ENCODE data around the gene LDLRAD3.
A peak's percentile ranks its signal among the peaks of the same experiment; 100 is the strongest.

LDLRAD3 gene

GRCh38 chr11:36056160-36056751 lies 112.4 kb downstream of the LDLRAD3 start:
- H3K36me3 ChIP-seq (ENCODE audit: control insufficient read depth, low read length), result no peaks in the 10 kb centered on the region
- H3K27ac ChIP-seq (ENCODE audit: low read depth, low read length), result no peak overlapping the region
- no peaks in the 10 kb centered on the region for H3K9me2 ChIP-seq (replicated peaks; ENCODE audit: control insufficient read depth, low read length)
- H3F3A ChIP-seq (ENCODE audit: control insufficient read depth, insufficient read depth), result no peaks in the 10 kb centered on the region
- no peaks in the 10 kb centered on the region for H4K20me1 ChIP-seq (ENCODE audit: control insufficient read depth, insufficient read depth, low read depth, low read length)
- H3K27me3 ChIP-seq (ENCODE audit: control insufficient read depth, low read length), result no peaks in the 10 kb centered on the region
- no peaks in the 10 kb centered on the region for H3K4me1 ChIP-seq (ENCODE audit: control insufficient read depth, low read length)
- TF ChIP-seq CTCF (IDR thresholded peaks at IDR 0.05; ENCODE audit: low read depth, low read length, poor library complexity, severe bottlenecking) (peak; percentile 41), EZH2phosphoT487 (IDR thresholded peaks at IDR 0.05; ENCODE audit: borderline replicate concordance, low read length) (no peak)
- H3K4me3 ChIP-seq (ENCODE audit: low read length), result no peak overlapping the region
- H3K79me2 ChIP-seq (ENCODE audit: control insufficient read depth, low read length), result no peaks in the 10 kb centered on the region
- no peak overlapping the region for H3K4me2 ChIP-seq (ENCODE audit: low read length)
- H3K9me3 ChIP-seq (ENCODE audit: control insufficient read depth, insufficient read depth, low read length), result no peaks in the 10 kb centered on the region

DNA sequence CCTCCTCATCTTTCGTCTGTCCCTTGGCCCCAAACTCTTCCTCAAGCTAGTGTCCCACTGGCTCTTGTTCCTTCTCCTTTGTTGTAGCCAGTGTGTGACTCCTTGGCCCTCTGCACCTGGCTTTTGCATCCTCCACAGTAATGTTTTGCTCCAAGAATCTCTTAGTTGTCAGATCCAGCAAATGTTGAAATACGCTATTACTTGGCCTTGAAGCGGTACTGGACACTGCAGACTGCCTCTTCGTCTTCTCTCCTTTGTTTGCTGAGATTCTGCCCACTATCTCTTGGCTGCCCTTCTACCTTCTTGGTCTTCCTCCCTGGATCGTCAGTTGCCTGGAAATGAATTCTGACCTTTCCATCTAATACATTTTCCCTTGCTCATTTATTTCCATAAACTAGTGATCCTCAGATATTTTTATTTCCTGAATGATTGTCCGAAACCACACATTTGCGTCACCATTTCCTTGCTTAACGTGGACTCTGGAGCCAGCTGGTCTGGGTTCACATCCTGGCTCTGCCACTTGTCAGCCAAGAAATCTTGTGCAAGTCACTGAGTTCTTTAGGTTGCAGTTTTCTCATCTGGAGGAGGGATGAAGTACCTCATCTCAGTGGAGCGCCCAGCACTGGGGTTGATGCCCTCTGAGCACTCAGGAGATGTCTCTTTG lies 113.6 kb downstream of the LDLRAD3 start:
- H3K4me3 ChIP-seq (ENCODE audit: low read length), result no peak overlapping the region
- no peaks in the 10 kb centered on the region for H3K27me3 ChIP-seq (ENCODE audit: control insufficient read depth, low read length)
- H3K4me2 ChIP-seq (ENCODE audit: low read length), result no peak overlapping the region
- H3F3A ChIP-seq (ENCODE audit: control insufficient read depth, insufficient read depth), result no peaks in the 10 kb centered on the region
- H3K4me1 ChIP-seq (ENCODE audit: control insufficient read depth, low read length), result no peaks in the 10 kb centered on the region
- no peak overlapping the region for H3K27ac ChIP-seq (ENCODE audit: low read depth, low read length)
- H3K9me2 ChIP-seq (replicated peaks; ENCODE audit: control insufficient read depth, low read length), result no peaks in the 10 kb centered on the region
- H3K9me3 ChIP-seq (ENCODE audit: control insufficient read depth, insufficient read depth, low read length), result no peaks in the 10 kb centered on the region
- TF ChIP-seq EZH2phosphoT487 (IDR thresholded peaks at IDR 0.05; ENCODE audit: borderline replicate concordance, low read length) (no peak), CTCF (IDR thresholded peaks at IDR 0.05; ENCODE audit: low read depth, low read length, poor library complexity, severe bottlenecking) (no peak)
- no peaks in the 10 kb centered on the region for H4K20me1 ChIP-seq (ENCODE audit: control insufficient read depth, insufficient read depth, low read depth, low read length)
- H3K36me3 ChIP-seq (ENCODE audit: control insufficient read depth, low read length), result no peaks in the 10 kb centered on the region
- H3K79me2 ChIP-seq (ENCODE audit: control insufficient read depth, low read length), result no peaks in the 10 kb centered on the region

GRCh38 chr11:36059660-36060059 lies 115.8 kb downstream of the LDLRAD3 start:
- Histone ChIP-seq H3K4me3 (ENCODE audit: low read length) (no peak overlapping the region), H3K27me3 (ENCODE audit: control insufficient read depth, low read length) (no peaks in the 10 kb centered on the region), H4K20me1 (ENCODE audit: control insufficient read depth, insufficient read depth, low read depth, low read length) (no peaks in the 10 kb centered on the region), H3K79me2 (ENCODE audit: control insufficient read depth, low read length) (no peaks in the 10 kb centered on the region), H3F3A (ENCODE audit: control insufficient read depth, insufficient read depth) (no peaks in the 10 kb centered on the region), H3K9me2 (replicated peaks; ENCODE audit: control insufficient read depth, low read length) (no peaks in the 10 kb centered on the region), H3K4me1 (ENCODE audit: control insufficient read depth, low read length) (no peaks in the 10 kb centered on the region), H3K36me3 (ENCODE audit: control insufficient read depth, low read length) (no peaks in the 10 kb centered on the region), H3K9me3 (ENCODE audit: control insufficient read depth, insufficient read depth, low read length) (no peaks in the 10 kb centered on the region), H3K4me2 (ENCODE audit: low read length) (no peak overlapping the region), H3K27ac (ENCODE audit: low read depth, low read length) (no peak overlapping the region)
- TF ChIP-seq EZH2phosphoT487 (IDR thresholded peaks at IDR 0.05; ENCODE audit: borderline replicate concordance, low read length) (no peak), CTCF (IDR thresholded peaks at IDR 0.05; ENCODE audit: low read depth, low read length, poor library complexity, severe bottlenecking) (no peak)

Measured in DOHH2 (cell line).